GM12864 (cell line): Measurements from ENCODE around the gene EXOC5.
A peak's percentile ranks its signal among the peaks of the same experiment; 100 is the strongest.

ENCODE experiments used
- DNase-seq: peaks from one replicate; pipeline ENCODE4 v3.0.0-alpha.2; 2011; ENCODE audit warnings: low read depth
- H3K4me3 ChIP-seq: 2 replicates; pipeline ENCODE4 v1.5.1; 2011; ENCODE audit warnings: mild to moderate bottlenecking, low read depth, low read length, control low read depth
- CTCF ChIP-seq: IDR thresholded peaks from 2 replicates; pipeline ENCODE4 v1.5.1; 2011; ENCODE audit warnings: low read depth, mild to moderate bottlenecking, moderate library complexity, low read length, control low read depth, inconsistent platforms; ENCODE audit errors: missing control alignments

Gene EXOC5

GRCh38 chr14:57182760-57183503, 85.8 kb downstream of the EXOC5 start:
- no peak for DNase-seq
- TF ChIP-seq CTCF, result peak; percentile 46
- no peak overlapping the region for H3K4me3 ChIP-seq

GRCh38 chr14:57179273-57179672, 89.4 kb downstream of the EXOC5 start:
- H3K4me3 ChIP-seq, result no peak overlapping the region
- no peak for DNase-seq
- no peak for TF ChIP-seq CTCF

- DNase-seq, result no peak
- no peak for TF ChIP-seq CTCF
- no peak overlapping the region for H3K4me3 ChIP-seq
Measured at GRCh38 chr14:57174466-57174865, 94.2 kb downstream of the EXOC5 start.

GRCh38 chr14:57171903-57172302, 96.8 kb downstream of the EXOC5 start:
- no peak for DNase-seq
- TF ChIP-seq CTCF, result no peak
- H3K4me3 ChIP-seq, result no peak overlapping the region

GRCh38 chr14:57171363-57171762, 97.3 kb downstream of the EXOC5 start:
- DNase-seq, result no peak
- H3K4me3 ChIP-seq, result no peak overlapping the region
- TF ChIP-seq CTCF, result no peak

- TF ChIP-seq CTCF, result no peak
- no peak overlapping the region for H3K4me3 ChIP-seq
- no peak for DNase-seq
Measured at GRCh38 chr14:57169901-57170300, 98.8 kb downstream of the EXOC5 start.

GRCh38 chr14:57168138-57168679, 100.5 kb downstream of the EXOC5 start:
- DNase-seq, result no peak
- H3K4me3 ChIP-seq, result no peak overlapping the region
- no peak for TF ChIP-seq CTCF
